Fibroblast of upper back skin (primary cell): Measurements from ENCODE around the gene KCNT1.
"Not testable (repeated sequence)": the region's sequence is repeated elsewhere in the genome, so short reads cannot be mapped to it uniquely, and the experiment has no call there.

Experiments
- DNase-seq: peaks from one replicate; pipeline ENCODE4 v3.0.0-alpha.2; 2013

The KCNT1 gene

GRCh38 chr9:135701959-135702721 is at the start of gene KCNT1:
Gene KCNT1 (plus strand): TSS chr9:135702185. CDS start chr9:135702259, 74 bp downstream.
- peak; percentile 34 for DNase-seq

DNA sequence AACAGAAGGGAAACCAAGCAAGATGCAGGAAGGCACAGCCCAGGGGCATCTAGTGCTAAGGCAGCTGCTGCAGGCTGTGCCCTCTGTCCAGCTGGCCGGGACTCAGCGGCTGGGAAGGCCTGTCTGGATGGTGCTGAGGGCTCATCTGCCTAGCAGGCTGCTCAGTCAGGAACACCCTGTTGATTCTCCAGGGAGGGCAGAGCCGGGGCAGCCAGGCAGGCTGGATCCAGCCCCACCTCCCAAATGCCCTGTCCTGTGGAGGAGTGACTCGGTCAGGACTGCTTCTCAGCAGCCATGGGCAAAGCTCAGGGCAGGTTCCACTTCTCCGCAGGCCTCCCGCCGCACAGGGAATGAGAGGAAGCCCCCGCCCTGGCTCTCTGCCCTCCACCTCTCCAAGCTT is 46.7 kb upstream of the KCNT1 start:
- DNase-seq = no peak

DNA sequence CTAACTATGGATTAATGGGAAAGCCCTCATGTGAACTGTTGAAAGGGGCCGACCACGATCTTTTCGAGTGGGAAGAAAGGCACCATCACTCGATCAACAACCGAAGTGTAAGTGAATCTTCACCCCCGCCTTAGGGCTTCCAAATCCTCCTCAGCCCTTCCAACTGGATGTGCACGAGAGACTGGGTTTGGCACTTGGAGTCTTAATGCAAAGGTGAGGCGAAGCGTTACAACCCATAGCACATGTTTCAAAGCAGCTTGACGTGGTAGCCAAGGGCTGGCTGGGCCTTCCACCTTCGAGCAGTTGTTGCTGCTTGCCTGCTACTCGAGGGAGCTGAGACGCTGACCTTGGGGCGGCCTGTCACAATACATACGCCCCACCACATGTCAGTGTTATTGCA is 44.6 kb upstream of the KCNT1 start:
- DNase-seq = no peak

DNA sequence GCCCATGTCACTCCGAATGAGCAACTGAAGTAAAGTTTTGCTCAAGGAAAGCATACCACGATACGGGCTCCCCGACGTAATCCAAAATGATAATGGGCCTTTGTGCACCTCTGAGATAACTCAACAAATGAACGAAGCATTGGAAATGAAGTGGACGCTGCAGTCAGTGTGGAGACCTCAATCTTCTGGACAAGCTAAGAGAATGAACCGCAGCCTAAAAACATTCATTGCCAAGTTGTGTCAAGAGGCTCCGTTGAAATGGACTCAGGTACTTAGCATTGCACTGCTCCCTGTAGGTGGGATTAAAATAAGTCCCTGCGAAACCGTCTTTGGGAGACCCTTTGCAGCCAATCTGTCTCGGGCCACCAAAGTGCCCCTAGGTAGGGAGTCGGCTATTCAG is 42.7 kb upstream of the KCNT1 start:
- no peak for DNase-seq

GRCh38 chr9:135660407-135660806 is 41.6 kb upstream of the KCNT1 start:
- no peak for DNase-seq

DNA sequence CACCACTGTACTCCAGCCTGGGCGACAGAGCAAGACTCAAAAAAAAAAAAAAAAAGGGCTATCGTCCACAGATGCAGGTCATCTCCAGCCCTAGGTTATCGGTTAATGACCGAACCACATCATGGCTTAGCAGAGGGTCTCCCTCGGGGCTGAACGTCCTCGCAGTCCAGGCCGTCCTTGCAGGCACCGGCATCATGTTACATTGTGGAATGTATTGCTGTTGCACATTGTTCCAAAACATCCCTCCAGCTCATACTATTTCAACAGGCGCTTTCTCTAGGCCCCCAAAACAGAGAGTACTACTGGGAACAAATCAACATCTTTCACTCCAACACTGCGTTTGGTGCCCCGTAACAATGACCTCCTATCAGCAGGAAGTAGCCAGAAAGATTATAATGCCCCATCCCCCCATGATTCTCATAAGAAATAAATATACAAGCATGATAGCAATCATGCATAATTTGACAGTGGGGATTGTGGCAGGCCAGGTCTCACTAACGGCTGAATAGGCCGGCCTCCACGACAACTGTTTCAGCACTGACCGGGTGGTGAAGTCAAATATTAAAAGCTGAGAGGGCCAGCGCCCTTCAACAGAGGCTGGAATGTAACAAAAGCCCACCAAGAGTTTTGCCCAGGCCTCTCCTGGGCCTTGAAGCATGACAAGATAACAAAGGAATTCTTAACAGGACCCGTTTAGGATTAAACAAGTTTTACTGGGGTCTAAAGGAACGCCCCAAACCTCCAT is 40.0 kb upstream of the KCNT1 start:
- DNase-seq = no peak

- peak; percentile 4 for DNase-seq
Observed at GRCh38 chr9:135662758-135663450, 39.1 kb upstream of the KCNT1 start, which contains the start of gene LCN9. Gene LCN9 (plus strand): TSS chr9:135663309. CDS start chr9:135663322, 13 bp downstream.

DNA sequence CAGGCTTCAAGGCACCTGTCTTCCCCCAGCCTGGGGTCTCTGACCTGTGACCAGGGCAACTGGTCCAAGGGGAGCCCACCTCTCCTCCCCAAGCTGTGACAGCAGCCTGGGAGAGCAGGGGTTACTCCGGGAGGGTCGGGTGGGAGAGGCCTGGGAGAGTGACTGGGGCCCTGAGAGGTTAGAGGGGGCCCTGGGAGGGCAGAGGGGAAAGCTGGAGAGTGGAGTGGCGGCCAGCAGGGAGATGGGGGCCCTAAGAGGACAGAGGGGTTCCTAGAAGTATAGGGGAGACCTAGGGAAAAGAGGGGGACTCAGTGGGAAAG is 38.6 kb upstream of the KCNT1 start:
- no peak for DNase-seq

GRCh38 chr9:135663857-135664256 is 38.1 kb upstream of the KCNT1 start:
- DNase-seq = no peak

DNA sequence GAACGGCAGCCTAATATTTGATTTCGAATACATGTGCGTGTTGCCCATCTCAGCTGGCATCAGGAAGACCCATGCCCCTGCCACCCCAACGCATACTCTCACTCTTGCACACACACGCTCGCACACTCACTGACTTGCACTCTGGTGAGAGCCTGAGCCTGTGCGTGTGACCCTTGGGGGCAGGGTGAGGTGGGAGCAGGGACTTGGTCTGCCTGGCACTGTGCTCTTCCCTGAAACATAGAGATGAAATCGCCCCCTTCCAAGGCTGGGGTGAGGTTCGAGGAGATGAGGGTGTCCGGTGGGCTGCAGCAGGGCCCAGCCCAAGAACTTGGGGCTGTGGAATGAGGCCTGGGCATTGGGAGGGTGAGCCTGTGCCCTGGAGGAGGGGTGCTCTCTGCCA is 37.7 kb upstream of the KCNT1 start:
- no peak for DNase-seq

DNA sequence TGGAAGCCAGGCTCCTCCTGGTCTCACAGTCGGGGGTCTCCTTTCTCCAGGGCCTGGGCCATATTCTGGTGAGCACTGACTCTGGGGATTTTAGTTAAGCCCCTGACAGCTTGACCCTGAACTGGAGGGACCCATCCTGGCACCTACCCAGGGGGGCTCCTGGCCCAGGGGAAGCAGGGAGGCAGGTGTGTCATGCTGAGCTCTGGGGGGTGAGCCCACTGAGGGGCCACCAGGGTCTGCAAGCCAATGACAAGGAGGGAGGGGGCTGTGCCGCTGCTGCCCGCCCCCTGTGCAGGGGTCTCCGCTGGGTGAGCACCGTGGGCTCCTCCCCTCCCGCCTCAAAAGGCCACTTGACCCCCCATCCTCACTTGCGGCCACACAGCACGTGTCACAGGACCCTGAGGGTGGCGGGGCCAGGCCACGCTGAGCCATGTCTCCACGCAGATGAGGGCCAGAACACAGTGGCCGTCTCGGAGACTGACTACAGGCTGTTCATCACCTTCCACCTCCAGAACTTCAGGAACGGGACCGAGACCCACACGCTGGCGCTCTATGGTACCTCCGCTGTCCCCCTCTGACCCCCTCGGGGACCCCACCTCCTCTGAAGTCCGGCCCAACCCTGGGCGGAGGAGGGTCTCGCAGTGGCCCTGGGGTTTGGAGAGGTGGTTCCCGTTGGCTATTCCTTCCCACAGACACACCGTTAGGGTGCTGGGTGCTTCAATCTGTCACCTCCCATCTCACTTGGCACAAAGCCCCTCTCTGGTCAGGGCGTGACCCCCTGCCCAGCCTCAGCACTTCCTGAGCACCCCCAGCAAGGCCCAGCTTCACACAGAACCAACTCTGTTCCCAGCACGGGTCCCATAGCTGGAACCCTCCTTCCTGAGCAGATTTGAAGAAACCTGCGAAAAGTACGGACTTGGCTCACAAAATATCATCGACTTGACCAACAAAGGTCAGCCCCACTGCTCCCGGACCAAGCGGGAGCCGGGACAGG is 36.9 kb upstream of the KCNT1 start:
- DNase-seq = no peak

DNA sequence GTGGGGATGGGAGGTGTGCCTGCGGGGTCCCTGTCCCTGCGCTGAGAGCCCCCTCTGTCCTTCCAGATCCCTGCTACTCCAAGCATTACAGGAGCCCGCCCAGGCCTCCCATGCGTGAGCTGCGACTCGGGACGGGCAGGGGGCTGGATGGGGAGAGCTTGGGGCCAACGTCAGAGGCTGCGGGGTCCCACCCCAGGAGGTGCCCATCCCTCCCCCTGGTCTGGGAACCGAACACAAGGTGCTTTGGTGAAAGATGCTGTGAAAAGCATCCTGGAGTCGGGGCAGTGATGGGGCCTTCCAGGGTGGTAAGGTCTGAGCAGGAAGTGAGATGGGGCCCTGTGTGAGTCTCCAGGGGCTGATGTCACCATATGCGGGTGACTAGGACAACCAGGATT is 36.2 kb upstream of the KCNT1 start:
- no peak for DNase-seq

GRCh38 chr9:135666534-135667462 is 35.2 kb upstream of the KCNT1 start:
- DNase-seq = no peak

DNA sequence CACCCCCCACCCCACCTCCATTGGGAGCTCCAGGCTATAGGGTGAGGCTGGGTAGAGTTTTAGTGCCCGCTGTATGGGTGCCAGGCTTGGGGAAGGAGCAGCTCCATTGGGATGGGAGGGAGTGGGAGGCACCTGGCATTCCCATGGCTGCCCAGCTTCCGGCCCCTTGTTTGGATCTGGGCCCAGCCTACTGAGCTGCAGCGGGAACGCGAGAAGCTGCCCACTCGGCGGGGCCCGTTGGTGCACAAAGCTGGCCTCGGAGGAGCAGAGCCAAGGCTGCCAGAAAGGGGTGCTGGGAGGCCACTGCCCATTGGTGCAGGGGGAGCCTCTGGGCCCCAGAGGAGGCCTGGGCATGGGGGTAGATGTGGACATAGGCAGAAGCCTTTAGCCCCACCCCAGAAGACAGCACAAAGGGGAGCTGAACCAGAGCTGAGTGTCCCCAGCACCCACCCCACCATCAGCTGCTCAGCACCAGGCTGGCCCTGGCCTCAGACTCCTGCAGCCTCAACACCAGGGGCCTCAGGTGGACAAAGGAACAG is 34.5 kb upstream of the KCNT1 start:
- no peak for DNase-seq

DNA sequence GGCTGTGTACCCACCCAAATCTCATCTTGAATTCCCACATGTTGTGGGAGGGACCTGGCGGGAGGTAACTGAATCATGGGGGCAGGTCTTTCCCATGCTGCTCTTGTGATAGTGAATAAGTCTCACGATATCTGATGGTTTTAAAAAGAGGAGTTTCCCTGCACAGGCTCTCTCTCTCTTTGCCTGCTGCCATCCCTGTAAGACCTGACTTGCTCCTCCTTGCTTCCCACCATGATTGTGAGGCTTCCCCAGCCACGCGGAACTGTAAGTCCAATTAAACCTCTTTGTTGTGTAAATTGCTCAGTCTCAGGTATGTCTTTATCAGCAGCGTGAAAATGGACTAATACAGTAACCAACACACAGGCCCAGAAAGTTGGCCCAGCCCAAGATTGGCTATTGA is 33.0 kb upstream of the KCNT1 start:
- DNase-seq = not testable (repeated sequence)

DNA sequence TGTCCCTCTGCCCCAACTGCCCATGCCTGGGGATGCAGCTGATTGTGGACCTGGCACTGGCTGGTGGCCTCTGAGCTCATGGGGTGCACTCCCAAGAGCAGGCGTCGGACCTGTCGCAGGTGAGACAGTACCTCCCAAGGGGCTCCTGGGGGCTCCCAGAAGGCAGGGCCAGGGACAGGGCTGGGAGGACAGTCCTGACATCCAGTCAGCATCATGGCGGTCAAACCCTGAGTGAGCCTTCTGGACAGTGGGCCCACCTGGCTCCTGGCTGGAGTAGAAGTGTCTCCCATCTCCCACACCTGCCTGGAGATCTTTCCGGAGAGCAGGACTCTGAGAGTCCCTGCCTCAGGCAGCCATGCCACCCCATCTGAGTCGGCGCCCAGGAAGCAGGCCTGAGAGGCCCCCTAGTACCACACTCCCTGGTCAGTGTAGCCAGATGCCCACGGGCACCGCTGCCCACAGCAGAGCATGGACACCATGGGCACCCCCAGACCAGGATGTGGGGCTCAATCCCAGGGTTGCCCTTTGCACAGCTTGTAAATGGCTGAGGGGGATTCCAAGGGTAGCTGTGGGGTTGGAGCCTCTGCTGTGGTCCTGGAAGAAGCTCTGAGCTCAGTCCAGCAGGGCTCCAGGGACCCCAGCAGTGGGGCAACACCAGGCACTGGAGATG is 32.2 kb upstream of the KCNT1 start:
- no peak for DNase-seq

DNA sequence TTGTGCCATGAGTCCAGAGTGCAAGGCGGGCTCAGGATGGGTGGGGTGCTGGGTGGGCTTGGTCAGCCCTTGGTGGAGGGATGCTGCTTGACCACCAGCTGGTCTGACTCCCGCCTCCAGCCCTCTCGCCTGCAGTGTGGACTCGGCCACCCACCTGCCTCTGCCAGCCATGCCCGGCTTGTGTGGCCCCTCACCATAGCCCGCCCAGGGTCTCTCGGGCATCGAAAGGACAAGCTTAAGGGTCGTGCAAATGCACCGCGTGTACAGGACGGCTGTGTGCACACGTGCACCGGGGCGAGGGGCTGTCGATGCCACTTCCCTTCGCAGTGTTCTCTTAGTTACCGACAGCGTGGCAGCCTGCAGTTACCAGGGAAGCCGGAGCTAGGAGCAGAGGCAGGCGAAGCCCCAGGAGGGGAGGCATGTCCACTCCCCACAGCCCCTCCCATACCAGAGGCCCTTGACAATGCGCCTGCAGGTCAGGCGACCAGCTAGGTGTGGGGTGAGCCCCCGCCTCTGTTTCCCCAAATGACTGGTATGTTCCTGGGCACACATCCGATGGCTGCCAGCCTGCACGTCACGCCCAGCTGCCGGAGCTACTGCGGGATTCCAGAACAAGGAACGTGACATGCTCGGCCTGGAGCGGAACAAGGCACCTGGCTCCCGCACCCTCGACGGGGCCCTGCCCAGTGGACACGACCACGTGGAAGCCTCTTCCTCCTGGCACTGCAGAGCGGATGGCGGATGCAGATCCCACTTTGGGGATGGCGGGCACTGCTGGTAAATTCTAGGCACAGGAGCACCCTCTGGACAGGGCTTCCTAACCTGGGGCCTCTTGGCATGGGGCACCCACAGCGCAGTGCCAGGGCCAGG is 31.0 kb upstream of the KCNT1 start:
- DNase-seq = no peak

GRCh38 chr9:135671591-135672041 is 30.4 kb upstream of the KCNT1 start:
- no peak for DNase-seq

GRCh38 chr9:135672786-135673185 is 29.2 kb upstream of the KCNT1 start:
- DNase-seq = not testable (repeated sequence)
